ENCODE measurements around the gene A4GNT.

Gene A4GNT

GRCh38 chr3:138081371-138082084 is 50.7 kb downstream of the A4GNT start:
- in situ Hi-C loops (cut with MboI; ENCODE audit: low sequenced_read_pairs): no loop called here

GRCh38 chr3:138079901-138080300 is 52.3 kb downstream of the A4GNT start:
- in situ Hi-C loops (cut with MboI; ENCODE audit: low sequenced_read_pairs): no loop called here

- in situ Hi-C loops (cut with MboI; ENCODE audit: low sequenced_read_pairs): no loop called here
These were observed 53.3 kb downstream of the A4GNT start for GRCh38 chr3:138078901-138079344.

GRCh38 chr3:138078096-138078495 is 54.1 kb downstream of the A4GNT start:
- in situ Hi-C loops (cut with MboI; ENCODE audit: low sequenced_read_pairs): no loop called here

Measured in HL-60/S4 treated with retinoic acid at 250 ng/mL for 4 days and 3 days (cell line).